Stimulated activated CD8-positive, alpha-beta memory T cell treated with anti-CD3 and anti-CD28 coated beads, Interleukin-4, amount 100 ng/mL, for 24 hours (primary cell): ENCODE data around the gene TPSAB1.
"Not testable (repeated sequence)": the region's sequence is repeated elsewhere in the genome, so short reads cannot be mapped to it uniquely, and the experiment has no call there.

Experiments
- DNase-seq: peaks from one replicate; pipeline ENCODE4 v3.0.0-alpha.2; 2020; ENCODE audit warnings: low read depth

TPSAB1 gene

DNA sequence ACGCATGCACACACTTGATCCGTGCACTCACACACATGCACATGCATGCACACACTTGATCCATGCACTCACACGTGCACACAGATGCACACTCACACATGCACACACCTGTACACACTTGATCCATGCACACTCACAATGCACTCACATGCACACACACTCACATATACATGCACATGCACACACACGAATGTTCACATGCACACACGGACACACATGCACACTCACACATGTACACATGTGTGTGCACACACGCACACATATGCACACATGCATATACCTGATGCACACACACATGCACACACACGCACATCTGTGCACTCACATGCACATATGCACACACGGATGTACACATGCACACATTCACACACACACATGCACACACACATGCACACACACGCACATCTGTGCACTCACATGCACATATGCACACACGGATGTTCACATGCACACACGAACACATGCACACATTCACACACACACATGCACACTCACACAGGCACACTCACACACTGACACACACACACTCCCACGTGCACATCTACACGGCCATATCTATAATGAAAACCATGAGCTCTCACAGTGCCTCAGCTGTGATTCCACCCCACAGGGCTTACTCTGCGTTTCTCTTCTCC is 7.5 kb downstream of the TPSAB1 start:
- DNase-seq, result not testable (repeated sequence)

DNA sequence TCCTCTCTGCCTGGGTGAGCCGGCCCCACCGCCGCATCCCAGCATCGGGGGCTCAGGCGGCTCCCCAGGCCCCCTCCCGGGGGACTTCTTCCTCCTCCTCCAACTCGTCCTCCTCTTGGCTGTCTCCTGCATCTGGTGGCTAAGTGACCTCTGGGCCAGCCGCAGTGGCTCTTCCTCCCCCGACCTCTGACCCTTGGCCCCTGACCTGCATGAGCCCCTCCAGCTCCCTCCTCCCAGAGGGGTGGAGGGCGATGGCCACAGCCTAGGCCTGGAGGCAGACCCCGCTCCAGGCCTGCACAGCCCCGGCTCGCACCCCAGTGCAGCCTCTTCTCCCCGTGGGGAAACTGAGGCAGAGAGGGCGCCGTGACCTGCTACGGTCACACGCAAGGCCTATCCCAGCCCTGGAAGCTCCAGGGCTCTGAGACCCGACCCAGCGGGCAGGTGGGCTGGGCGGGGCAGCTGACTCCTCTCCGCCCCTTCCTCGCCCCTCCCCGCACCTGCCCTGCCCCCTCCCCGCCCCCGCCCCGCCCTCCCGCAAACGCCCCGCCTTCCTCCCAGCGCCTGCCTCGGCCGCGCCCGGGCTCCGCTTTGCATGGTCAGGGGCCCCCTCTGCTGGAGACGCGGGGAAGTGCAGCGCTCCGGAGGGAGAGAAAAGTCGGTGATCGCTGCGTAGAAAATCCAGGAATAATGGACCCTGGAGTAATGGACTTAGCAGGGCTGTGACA is 8.7 kb downstream of the TPSAB1 start:
- DNase-seq, result not testable (repeated sequence)

DNA sequence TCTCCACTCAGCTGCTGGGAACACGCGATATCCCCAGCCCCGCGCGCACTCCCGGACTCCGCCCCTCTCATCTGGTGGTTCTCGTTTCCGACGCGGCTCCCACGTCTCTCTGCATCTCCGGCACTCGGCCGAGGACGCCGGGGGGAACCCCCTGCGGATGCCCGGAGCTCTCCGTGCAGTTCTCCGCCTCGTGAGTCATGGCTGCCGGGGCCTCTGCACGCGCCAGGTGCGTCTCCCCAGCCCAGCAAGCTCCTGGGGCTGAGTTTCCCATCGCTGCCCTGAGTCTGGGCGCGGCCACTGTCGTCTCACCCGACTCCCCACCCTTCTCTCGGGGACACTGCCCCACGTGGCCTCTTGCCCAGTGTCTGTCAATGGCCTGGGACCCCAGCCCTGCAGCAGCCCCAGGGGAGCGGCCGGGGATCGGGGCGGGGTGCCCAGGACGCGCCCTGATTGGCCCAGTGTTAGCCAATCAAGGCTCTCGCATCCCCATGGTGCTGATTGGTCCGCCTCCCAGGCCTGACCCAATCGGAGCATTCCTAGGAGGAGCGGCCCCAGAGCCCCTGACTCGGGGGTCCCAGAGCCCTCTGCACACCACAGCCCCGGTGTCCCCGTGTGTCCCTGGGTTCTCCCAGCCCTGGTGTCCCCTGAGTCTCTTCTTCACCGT is 13.3 kb downstream of the TPSAB1 start:
- DNase-seq, result not testable (repeated sequence)

DNA sequence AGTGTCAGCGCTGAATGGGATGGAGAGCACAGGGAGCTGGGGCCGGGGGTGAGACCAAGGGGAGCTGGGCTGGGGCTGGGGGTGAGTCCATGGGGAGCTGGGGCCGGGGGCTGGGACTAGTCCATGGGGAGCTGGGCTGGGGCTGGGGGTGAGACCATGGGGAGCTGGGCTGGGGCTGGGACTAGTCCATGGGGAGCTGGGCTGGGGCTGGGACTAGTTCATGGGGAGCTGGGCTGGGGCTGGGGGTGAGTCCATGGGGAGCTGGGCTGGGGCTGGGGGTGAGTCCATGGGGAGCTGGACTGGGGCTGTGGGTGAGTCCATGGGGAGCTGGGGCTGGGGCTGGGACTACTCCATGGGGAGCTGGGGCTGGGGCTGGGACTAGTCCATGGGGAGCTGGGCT is 14.3 kb downstream of the TPSAB1 start:
- DNase-seq, result not testable (repeated sequence)

- DNase-seq, result not testable (repeated sequence)
These were observed 15.0 kb downstream of the TPSAB1 start, which contains the start of gene TPSD1 for GRCh38 chr16:1255276-1256122. TSS of gene TPSD1 (plus strand) at chr16:1256069. CDS start at chr16:1256281, 212 bp downstream.

DNA sequence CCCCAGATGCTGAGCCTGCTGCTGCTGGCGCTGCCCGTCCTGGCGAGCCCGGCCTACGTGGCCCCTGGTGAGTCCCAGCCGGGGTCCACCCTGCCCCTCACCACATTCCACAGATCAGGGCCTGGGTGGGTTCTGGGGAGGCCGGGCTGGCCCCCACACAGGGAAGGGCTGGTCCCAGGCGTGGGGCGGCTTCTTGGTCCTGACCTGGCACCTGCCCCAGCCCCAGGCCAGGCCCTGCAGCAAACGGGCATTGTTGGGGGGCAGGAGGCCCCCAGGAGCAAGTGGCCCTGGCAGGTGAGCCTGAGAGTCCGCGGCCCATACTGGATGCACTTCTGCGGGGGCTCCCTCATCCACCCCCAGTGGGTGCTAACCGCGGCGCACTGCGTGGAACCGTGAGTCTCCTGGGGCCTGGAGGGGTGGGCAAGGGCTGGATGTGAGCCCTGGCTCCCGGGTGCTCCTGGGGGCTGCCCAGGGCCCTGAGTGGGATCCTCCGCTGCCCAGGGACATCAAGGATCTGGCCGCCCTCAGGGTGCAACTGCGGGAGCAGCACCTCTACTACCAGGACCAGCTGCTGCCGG is 15.9 kb downstream of the TPSAB1 start:
- DNase-seq, result not testable (repeated sequence)

DNA sequence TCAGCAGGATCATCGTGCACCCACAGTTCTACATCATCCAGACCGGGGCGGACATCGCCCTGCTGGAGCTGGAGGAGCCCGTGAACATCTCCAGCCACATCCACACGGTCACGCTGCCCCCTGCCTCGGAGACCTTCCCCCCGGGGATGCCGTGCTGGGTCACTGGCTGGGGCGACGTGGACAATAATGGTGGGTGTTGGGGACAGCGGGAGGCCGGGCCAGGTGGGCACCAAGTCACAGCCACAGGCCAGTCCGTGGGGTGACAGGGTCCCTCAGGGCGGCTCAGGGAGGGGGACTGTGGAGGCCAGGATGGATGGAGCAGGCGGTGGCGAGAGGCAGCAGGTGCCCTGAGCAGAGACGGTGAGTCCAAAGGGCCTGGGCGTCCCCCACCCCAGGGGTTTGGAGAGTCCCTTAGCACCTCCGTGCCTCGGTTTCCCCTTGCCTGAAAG is 16.4 kb downstream of the TPSAB1 start:
- no peak for DNase-seq

- no peak for DNase-seq
These were observed 17.2 kb downstream of the TPSAB1 start for GRCh38 chr16:1257561-1258224.

- DNase-seq, result no peak
These were observed 17.7 kb downstream of the TPSAB1 start for GRCh38 chr16:1258225-1258600.

- DNase-seq, result no peak
These were observed 18.6 kb downstream of the TPSAB1 start for GRCh38 chr16:1258906-1259759.

GRCh38 chr16:1259760-1260068 is 19.2 kb downstream of the TPSAB1 start:
- DNase-seq, result no peak

GRCh38 chr16:1260101-1260680 is 19.7 kb downstream of the TPSAB1 start:
- no peak for DNase-seq

GRCh38 chr16:1261131-1261892 is 20.8 kb downstream of the TPSAB1 start:
- DNase-seq, result no peak

DNA sequence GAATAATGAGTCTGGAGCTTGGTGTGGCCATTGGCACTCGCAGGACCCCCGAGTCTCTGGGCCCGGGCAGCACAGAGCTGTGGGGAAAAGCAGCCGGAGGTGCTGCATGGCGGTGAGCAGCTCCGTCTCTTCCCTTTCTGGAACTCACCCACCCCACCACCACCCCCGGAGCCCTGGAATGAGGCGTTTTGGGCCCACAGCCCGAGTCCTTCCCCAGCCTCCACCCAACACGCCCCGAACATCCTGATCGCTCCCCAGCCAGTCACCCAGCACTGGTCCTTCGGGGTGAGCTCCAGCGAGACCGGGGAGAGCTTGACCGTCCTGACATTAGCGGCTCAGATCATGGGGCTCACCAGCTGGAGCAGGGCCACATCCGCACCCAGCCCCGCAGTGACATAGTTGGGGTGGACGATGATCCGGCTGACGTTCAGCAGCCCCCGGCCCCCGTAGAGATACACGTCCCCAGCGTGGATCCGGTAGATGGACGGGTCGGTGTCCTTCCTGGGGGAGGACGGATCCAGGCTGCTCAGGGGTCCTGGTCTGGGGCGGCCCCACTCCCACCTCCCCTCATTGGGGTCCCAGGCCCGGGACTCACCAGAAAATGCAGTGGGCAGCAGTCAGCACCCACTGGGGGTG is 21.8 kb downstream of the TPSAB1 start:
- DNase-seq, result no peak

DNA sequence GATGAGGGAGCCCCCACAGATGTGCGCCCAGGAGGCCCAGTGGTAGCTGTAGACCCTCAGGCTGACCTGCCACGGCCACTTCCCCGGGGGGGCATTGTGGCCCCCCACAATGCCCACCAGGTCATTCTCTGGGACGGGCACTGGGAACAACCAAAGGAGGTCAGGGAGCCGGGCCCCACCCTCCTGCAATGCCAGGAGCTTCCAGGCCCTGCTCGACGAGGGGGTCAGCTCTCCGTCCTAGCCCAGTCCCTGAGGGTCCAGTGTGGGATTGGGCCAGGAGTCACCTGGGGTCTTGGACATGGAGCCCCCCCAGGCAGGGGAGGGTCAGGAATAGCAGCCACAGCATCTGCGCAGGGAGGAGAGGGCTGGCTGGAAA is 22.3 kb downstream of the TPSAB1 start:
- DNase-seq, result no peak

GRCh38 chr16:1263591-1264344 is 23.3 kb downstream of the TPSAB1 start:
- DNase-seq, result no peak

DNA sequence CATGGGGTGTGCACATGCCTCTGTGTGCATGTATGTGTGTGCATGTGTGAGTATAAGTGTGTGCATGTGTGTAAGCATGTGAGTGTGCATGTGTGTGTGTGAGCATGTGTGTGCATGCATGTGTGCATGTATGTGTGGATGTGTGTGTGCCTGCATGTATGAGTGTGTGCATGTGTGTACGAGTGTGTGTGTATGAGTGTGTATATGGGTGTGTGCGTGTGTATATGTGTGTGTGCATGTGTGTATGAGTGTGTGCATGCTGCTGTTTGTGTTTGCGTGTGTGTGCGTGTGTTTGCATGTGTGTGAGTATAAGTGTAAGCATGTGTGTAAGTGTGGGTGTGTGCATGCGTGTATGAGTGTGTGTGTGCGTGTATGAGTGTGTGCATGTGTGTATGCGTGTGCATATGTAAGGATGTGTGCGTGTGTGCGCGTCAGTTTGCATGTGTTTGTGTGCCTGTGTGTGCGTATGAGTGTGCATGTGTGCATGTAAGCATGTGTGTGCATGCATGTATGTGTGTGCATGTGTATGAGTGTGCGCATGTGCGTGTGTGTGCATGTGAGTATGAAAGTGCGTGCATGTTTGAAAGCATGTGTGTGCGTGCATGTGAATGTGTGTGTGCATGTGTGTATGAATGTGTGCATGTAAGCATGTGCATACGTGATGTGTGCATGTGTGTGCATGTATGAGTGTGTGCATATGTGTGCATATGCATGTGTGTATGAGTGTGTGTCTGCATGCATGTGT is 24.0 kb downstream of the TPSAB1 start:
- DNase-seq, result no peak
